ENCODE measurements around the gene AREG. TPM values are rescaled to one million over a fixed set of nuclear protein-coding genes. Genes with fewer than 3 reads are reported as not detected.

Gene AREG
- total RNA-seq, 1 donor from 2014 or later, result 17.1 TPM

GRCh38 chr4:74440356-74440755 lies 4.6 kb upstream of the AREG start:
- Mint-ChIP-seq H3K27ac (no peak overlapping the region), H3K36me3 (no peaks in the 10 kb centered on the region), H3K9me3 (no peaks in the 10 kb centered on the region), H3K4me3 (no peak overlapping the region), H3K4me1 (ENCODE audit: unreplicated experiment) (peaks cover 3% of the 10 kb centered on the region), H3K27me3 (peaks cover 14% of the 10 kb centered on the region)
- DNase-seq (ENCODE audit: extremely low spot score, unreplicated experiment), result no peak
- no peak for TF ChIP-seq CTCF (conservative IDR thresholded peaks at IDR 0.05)

- Mint-ChIP-seq H3K36me3 (no peaks in the 10 kb centered on the region), H3K27me3 (peaks cover 22% of the 10 kb centered on the region), H3K27ac (no peak overlapping the region), H3K9me3 (no peaks in the 10 kb centered on the region), H3K4me3 (no peak overlapping the region), H3K4me1 (ENCODE audit: unreplicated experiment) (peaks cover 4% of the 10 kb centered on the region)
- DNase-seq (ENCODE audit: extremely low spot score, unreplicated experiment), result no peak
- TF ChIP-seq CTCF (conservative IDR thresholded peaks at IDR 0.05), result no peak
These were observed 3.2 kb upstream of the AREG start for GRCh38 chr4:74441744-74442143.

DNA sequence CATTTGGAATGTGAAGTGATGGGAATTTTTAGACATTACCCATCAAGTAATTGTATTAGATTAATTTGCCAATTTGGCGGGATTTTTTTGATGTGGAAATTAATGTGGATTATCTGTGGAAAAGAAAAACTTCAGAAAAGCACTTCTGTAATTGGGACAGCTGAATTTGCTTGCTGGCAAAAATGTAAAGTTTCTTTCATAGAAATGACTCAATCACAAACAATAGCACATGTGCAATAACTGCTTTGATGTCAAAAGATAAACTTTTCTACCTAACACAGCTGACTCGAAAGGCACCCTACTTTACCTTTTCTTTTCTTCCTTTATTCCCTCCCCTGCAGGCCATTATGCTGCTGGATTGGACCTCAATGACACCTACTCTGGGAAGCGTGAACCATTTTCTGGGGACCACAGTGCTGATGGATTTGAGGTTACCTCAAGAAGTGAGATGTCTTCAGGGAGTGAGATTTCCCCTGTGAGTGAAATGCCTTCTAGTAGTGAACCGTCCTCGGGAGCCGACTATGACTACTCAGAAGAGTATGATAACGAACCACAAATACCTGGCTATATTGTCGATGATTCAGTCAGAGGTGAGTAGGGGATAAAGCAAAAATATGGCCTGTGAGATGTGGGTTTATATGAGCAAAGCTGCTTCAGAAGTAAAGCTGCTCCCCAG lies 1.4 kb downstream of the AREG start:
- Mint-ChIP-seq H3K9me3 (no peaks in the 10 kb centered on the region), H3K27ac (peak overlapping the region; percentile 55), H3K4me3 (peak overlapping the region; percentile 74), H3K27me3 (peaks cover 32% of the 10 kb centered on the region), H3K4me1 (ENCODE audit: unreplicated experiment) (peaks cover 8% of the 10 kb centered on the region), H3K36me3 (peaks cover 4% of the 10 kb centered on the region)
- no peak for TF ChIP-seq CTCF (conservative IDR thresholded peaks at IDR 0.05)
- no peak for DNase-seq (ENCODE audit: extremely low spot score, unreplicated experiment)

GRCh38 chr4:74446896-74447295 lies 2.0 kb downstream of the AREG start:
- H3K27ac Mint-ChIP-seq, result peak overlapping the region; percentile 55
- H3K4me3 Mint-ChIP-seq, result peak overlapping the region; percentile 74
- H3K4me1 Mint-ChIP-seq (ENCODE audit: unreplicated experiment), result peaks cover 8% of the 10 kb centered on the region
- peaks cover 32% of the 10 kb centered on the region for H3K27me3 Mint-ChIP-seq
- H3K9me3 Mint-ChIP-seq, result no peaks in the 10 kb centered on the region
- H3K36me3 Mint-ChIP-seq, result peaks cover 4% of the 10 kb centered on the region
- TF ChIP-seq CTCF (conservative IDR thresholded peaks at IDR 0.05), result no peak
- DNase-seq (ENCODE audit: extremely low spot score, unreplicated experiment), result no peak

DNA sequence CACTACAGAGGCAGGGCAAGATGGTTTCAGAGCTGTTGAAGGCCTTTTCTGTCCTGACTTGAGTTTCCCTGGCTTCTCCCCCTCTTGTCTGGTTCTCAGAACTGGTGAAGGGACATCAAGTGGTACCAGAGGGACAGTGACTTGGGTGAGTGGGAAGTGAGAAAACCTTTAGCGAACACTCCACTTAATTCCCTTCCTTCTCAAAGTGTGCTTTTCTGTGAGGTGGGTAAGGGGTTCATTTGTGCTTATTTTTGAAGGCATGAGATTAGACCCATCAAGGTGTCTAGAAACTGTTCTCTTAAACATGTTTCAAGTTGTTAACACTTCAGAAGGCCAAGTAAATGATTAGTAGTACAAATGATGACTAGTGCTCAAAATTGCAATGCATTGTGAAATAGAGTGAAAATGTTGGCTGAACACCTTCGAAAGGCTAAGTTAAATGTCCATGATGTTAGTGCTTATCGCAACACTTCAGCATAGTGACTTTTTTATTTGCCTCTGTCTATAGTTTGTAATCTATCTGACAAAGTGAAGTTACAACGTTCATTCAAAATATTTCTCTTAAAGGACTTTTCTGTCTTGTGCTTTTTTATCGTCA lies 2.8 kb downstream of the AREG start:
- Mint-ChIP-seq H3K4me1 (ENCODE audit: unreplicated experiment) (peaks cover 8% of the 10 kb centered on the region), H3K27ac (peak overlapping the region; percentile 55), H3K36me3 (peaks cover 4% of the 10 kb centered on the region), H3K4me3 (peak overlapping the region; percentile 74), H3K27me3 (peaks cover 32% of the 10 kb centered on the region), H3K9me3 (no peaks in the 10 kb centered on the region)
- no peak for DNase-seq (ENCODE audit: extremely low spot score, unreplicated experiment)
- no peak for TF ChIP-seq CTCF (conservative IDR thresholded peaks at IDR 0.05)
